GM13977 (cell line): Measurements from ENCODE around the gene ATP13A3.
A peak's percentile ranks its signal among the peaks of the same experiment; 100 is the strongest.

Source experiments
- DNase-seq: peaks from one replicate; pipeline ENCODE4 v3.0.0; 2012; ENCODE audit warnings: low spot score
- CTCF ChIP-seq: IDR thresholded peaks from 2 replicates; pipeline ENCODE4 v1.5.1; 2012; ENCODE audit warnings: mild to moderate bottlenecking, control low read depth; ENCODE audit not compliant: insufficient read depth; ENCODE audit errors: extremely low read depth, missing control alignments
- in situ Hi-C: fragments of 300-500 bp; cut with MboI; formaldehyde crosslinking; loops from one replicate; pipeline ENCODE4 v1.12.0; 2022; ENCODE audit warnings: low sequenced_read_pairs, low pct_unique_long_range_greater_than_20kb, mixed read lengths, inconsistent platforms; ENCODE audit not compliant: unreplicated experiment

ATP13A3 gene

GRCh38 chr3:194489736-194490612 is 3.2 kb upstream of the ATP13A3 start:
- in situ Hi-C loops, result loop anchor here (10.0 kb wide), 1 partner anchor 95 kb away; no protein-coding TSS in a partner anchor
- no peak for TF ChIP-seq CTCF
- peak; percentile 81 for DNase-seq

GRCh38 chr3:194488055-194488742 is 1.4 kb upstream of the ATP13A3 start:
- in situ Hi-C loops, result loop anchor here (10.0 kb wide), 1 partner anchor 97 kb away; no protein-coding TSS in a partner anchor
- no peak for DNase-seq

GRCh38 chr3:194487289-194488054 is 670 bp upstream of the ATP13A3 start:
- no peak for TF ChIP-seq CTCF
- in situ Hi-C loops, result loop anchor here (10.0 kb wide), 1 partner anchor 97 kb away; no protein-coding TSS in a partner anchor
- DNase-seq, result peak; percentile 69

More at GRCh38 chr3:194488055-194488742, 1.4 kb upstream of the ATP13A3 start:
- TF ChIP-seq CTCF, result no peak

- TF ChIP-seq CTCF, result peak; percentile 30
- DNase-seq, result peak; percentile 61
- in situ Hi-C loops, result loop anchor here (10.0 kb wide), 1 partner anchor 99 kb away; no protein-coding TSS in a partner anchor
Measured at GRCh38 chr3:194485881-194486539, 792 bp downstream of the ATP13A3 start.

GRCh38 chr3:194485468-194485880 is 1.3 kb downstream of the ATP13A3 start:
- in situ Hi-C loops, result loop anchor here (10.0 kb wide), 1 partner anchor 99 kb away; no protein-coding TSS in a partner anchor
- peak; percentile 37 for DNase-seq
- TF ChIP-seq CTCF, result no peak
